Thoracic aorta (tissue), 2 donors: ENCODE results near the gene KLF8. TPM values are rescaled to one million over a fixed set of nuclear protein-coding genes. Genes with fewer than 3 reads are reported as not detected.

Experiments used
- ATAC-seq: fragments of 150-250 bp; one replicate; pipeline ENCODE4 v1.8.0; 2017; ENCODE audit warnings: low read depth; ENCODE audit not compliant: insufficient number of reproducible peaks, low FRiP score
- DNase-seq: peaks from one replicate; pipeline ENCODE4 v3.0.0-alpha.2; 2020; ENCODE audit warnings: low spot score
- H3K27ac ChIP-seq, 2 donors: fragments of 200-600 bp; sonication (generic); 1 replicate in 1 of 2; 2 replicates in 1 of 2; pipeline ENCODE4 v1.5.1; 2016; ENCODE audit warnings: mild to moderate bottlenecking in 2 of 2, moderate library complexity in 2 of 2
- H3K27me3 ChIP-seq: fragments of 200-600 bp; sonication (generic); replicated peaks from 2 replicates; pipeline ENCODE4 v1.6.0; 2016; ENCODE audit warnings: mild to moderate bottlenecking; ENCODE audit not compliant: insufficient read depth
- H3K36me3 ChIP-seq: fragments of 200-600 bp; sonication (generic); one replicate; pipeline ENCODE4 v1.5.1; 2016
- H3K4me1 ChIP-seq, 2 donors: fragments of 200-600 bp; sonication (generic); 1 replicate in 1 of 2; 2 replicates in 1 of 2; pipeline versions ENCODE4 v1.5.1 to v1.6.0; 2016; ENCODE audit warnings: low read depth in 2 of 2, mild to moderate bottlenecking in 1 of 2; ENCODE audit not compliant: control insufficient read depth in 1 of 2
- H3K4me3 ChIP-seq: fragments of 200-600 bp; sonication (generic); 2 replicates; pipeline ENCODE4 v1.5.1; 2016; ENCODE audit warnings: mild to moderate bottlenecking
- H3K9me3 ChIP-seq: fragments of 200-600 bp; sonication (generic); 2 replicates; pipeline ENCODE4 v1.5.1; 2016
- total RNA-seq, 2 donors: library from RNA; depleted of rRNA; stranded (reverse); fragments of >200 nt; gene quantifications; one replicate each; pipeline versions ENCODE4 v1.1.0 to v1.2.3, GENCODE V29; 2016
- TF ChIP-seq, protein P1 (sequence below): fragments of 200-600 bp; sonication (generic); IDR thresholded peaks from one replicate; pipeline ENCODE4 v1.5.1; 2019; ENCODE audit warnings: antibody characterized with exemption

KLF8 gene
- total RNA-seq, 2 donors from 2014 or later = 16.4 to 17.2 TPM

GRCh38 chrX:56289449-56289848 is 57.3 kb downstream of the KLF8 start:
- Histone ChIP-seq H3K9me3 (no peaks in the 10 kb centered on the region), H3K4me1 (no peaks in the 10 kb centered on the region), H3K4me3 (no peak overlapping the region), H3K27me3 (no peaks in the 10 kb centered on the region), H3K36me3 (peaks cover 7% of the 10 kb centered on the region), H3K27ac (no peak overlapping the region)
- TF ChIP-seq, protein P1, sequence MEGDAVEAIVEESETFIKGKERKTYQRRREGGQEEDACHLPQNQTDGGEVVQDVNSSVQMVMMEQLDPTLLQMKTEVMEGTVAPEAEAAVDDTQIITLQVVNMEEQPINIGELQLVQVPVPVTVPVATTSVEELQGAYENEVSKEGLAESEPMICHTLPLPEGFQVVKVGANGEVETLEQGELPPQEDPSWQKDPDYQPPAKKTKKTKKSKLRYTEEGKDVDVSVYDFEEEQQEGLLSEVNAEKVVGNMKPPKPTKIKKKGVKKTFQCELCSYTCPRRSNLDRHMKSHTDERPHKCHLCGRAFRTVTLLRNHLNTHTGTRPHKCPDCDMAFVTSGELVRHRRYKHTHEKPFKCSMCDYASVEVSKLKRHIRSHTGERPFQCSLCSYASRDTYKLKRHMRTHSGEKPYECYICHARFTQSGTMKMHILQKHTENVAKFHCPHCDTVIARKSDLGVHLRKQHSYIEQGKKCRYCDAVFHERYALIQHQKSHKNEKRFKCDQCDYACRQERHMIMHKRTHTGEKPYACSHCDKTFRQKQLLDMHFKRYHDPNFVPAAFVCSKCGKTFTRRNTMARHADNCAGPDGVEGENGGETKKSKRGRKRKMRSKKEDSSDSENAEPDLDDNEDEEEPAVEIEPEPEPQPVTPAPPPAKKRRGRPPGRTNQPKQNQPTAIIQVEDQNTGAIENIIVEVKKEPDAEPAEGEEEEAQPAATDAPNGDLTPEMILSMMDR = no peak
- no peak for ATAC-seq
- DNase-seq = no peak

DNA sequence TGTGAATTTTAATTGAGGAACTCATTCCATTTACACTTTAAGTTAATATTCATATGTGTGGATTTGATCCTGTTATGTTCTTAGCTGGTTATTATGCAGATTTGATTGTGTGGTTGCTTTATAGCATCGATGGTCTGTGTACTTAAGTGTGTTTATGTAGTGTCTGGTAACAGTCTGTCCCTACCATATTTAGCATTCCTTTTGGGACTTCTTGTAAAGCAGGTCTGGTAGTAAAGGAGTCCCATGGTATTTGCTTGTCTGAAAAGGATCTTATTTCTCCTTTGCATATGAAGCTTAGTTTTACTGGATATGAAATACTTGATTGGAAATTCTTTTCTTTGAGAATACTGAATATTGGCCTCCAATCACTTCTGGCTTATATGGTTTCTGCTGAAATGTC is 76.6 kb downstream of the KLF8 start:
- no peaks in the 10 kb centered on the region for H3K4me1 ChIP-seq
- no peak overlapping the region for H3K27ac ChIP-seq
- no peak for ATAC-seq
- TF ChIP-seq, protein P1 = no peak
- no peaks in the 10 kb centered on the region for H3K36me3 ChIP-seq
- no peaks in the 10 kb centered on the region for H3K27me3 ChIP-seq
- no peak for DNase-seq
- H3K9me3 ChIP-seq = no peaks in the 10 kb centered on the region
- H3K4me3 ChIP-seq = no peak overlapping the region

DNA sequence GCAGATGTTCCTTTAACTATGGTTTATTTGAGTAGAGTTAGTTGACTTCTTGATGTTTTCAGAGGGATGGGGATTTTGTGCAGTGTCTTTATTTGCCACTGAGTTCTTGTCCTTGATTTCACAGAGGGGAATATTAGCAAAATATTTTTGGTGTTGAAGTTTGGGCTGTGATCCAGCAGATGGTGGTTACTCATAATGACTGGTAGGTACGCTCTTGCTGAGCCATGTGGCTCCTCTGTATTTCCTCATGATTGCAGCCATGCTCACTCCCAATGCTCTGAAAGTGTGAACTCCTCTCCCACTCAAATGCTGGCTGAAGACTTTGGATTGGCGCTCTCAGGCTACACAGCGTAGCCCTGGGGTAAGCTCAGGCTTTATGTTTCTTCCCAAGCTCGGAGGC is 77.7 kb downstream of the KLF8 start:
- TF ChIP-seq, protein P1 = no peak
- ATAC-seq (no peak), DNase-seq (no peak)
- Histone ChIP-seq H3K4me3 (no peak overlapping the region), H3K9me3 (no peaks in the 10 kb centered on the region), H3K36me3 (no peaks in the 10 kb centered on the region), H3K4me1 (no peaks in the 10 kb centered on the region), H3K27me3 (no peaks in the 10 kb centered on the region), H3K27ac (no peak overlapping the region)

DNA sequence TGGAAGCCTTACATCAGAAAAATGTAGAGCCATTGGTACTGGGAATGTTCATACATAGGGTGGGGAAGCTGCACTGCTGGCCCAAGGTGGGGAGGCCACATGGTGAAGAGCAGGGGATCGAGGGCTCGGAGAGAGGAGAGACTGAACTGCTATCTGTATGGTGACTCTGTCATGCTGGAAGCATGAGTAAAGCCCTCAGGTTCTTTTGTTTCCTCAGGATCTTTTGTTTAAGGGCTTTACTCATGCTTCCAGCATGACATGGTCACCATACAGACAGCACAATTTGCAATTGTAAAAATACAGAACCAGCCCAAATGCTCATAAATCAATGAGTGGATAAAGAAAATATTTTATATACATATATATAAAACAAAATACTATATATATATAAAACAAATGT is 78.4 kb downstream of the KLF8 start:
- Histone ChIP-seq H3K27ac (no peak overlapping the region), H3K4me1 (no peaks in the 10 kb centered on the region), H3K27me3 (no peaks in the 10 kb centered on the region), H3K4me3 (no peak overlapping the region), H3K36me3 (no peaks in the 10 kb centered on the region), H3K9me3 (no peaks in the 10 kb centered on the region)
- DNase-seq (no peak), ATAC-seq (no peak)
- TF ChIP-seq, protein P1 = no peak

GRCh38 chrX:56313308-56313707 is 81.2 kb downstream of the KLF8 start:
- no peaks in the 10 kb centered on the region for H3K9me3 ChIP-seq
- DNase-seq (no peak), ATAC-seq (no peak)
- H3K27ac ChIP-seq = no peak overlapping the region
- no peak overlapping the region for H3K4me3 ChIP-seq
- no peaks in the 10 kb centered on the region for H3K36me3 ChIP-seq
- no peaks in the 10 kb centered on the region for H3K27me3 ChIP-seq
- H3K4me1 ChIP-seq = no peaks in the 10 kb centered on the region
- TF ChIP-seq, protein P1 = no peak
